ENCODE measurements around the gene CPNE2. TPM values are rescaled to one million over a fixed set of nuclear protein-coding genes. Genes with fewer than 3 reads are reported as not detected.
"Not testable (repeated sequence)": the region's sequence is repeated elsewhere in the genome, so short reads cannot be mapped to it uniquely, and the experiment has no call there.

The CPNE2 gene
- total RNA-seq, 1 experiment from 2014 or later: 22.0 TPM

GRCh38 chr16:57189527-57189926 is 97.1 kb downstream of the CPNE2 start:
- in situ Hi-C loops (cut with HindIII; ENCODE audit: low pct_unique_long_range_greater_than_20kb, low sequenced_read_pairs); DNase-seq (ENCODE audit: low read depth, low spot score): not testable (repeated sequence)

GRCh38 chr16:57190136-57190535 is 97.8 kb downstream of the CPNE2 start:
- no peak for DNase-seq (ENCODE audit: low read depth, low spot score)
- in situ Hi-C loops (cut with HindIII; ENCODE audit: low pct_unique_long_range_greater_than_20kb, low sequenced_read_pairs): no loop called here

DNA sequence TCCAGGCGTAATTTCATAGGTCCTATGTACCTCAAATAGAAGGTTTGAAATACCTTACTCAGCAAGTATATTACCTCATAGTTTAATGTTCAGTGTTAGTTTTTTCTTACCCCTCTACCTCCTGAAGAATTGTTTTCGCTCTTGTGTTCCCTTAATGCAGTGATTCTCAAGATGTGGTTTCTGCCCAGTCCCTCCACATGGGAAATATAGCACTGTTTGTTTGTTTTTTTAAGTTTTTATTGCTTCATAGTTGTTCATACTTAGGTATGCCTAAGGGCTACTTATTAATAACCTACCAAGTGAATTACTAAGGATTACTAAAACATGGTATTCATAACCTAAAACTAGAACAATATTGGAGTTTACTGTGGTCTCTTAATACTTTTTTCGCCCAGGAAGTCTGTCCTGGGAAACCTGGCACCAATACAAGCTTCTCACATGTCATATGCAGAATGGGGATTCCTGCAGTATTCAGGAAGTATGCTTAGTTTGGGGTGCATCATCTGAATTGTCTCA is 98.7 kb downstream of the CPNE2 start:
- in situ Hi-C loops (cut with HindIII; ENCODE audit: low pct_unique_long_range_greater_than_20kb, low sequenced_read_pairs): no loop called here
- DNase-seq (ENCODE audit: low read depth, low spot score): no peak

DNA sequence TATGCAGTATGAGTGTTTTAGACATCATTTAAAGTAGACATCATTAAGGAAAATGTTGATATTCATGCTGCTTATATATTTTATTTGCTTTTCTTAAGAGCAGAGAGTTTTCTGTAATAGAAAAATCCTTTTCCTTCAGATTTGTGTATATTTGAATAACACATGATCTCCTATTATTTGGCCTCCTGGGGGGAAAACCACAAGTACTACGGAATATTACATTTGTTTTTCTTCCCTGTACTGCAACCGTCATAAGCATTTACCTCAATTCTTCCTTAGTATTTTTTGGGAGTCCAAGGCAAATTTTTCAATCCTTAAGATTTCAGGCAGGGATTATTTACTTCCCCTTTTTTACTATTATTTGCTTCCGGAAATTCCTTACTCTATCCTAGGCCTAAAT is 99.8 kb downstream of the CPNE2 start:
- in situ Hi-C loops (cut with HindIII; ENCODE audit: low pct_unique_long_range_greater_than_20kb, low sequenced_read_pairs): no loop called here

GRCh38 chr16:57192720-57193486 is 100.5 kb downstream of the CPNE2 start:
- in situ Hi-C loops (cut with HindIII; ENCODE audit: low pct_unique_long_range_greater_than_20kb, low sequenced_read_pairs): no loop called here
- DNase-seq (ENCODE audit: low read depth, low spot score): no peak

More for the DNA sequence above, 99.8 kb downstream of the CPNE2 start:
- no peak for DNase-seq (ENCODE audit: low read depth, low spot score)

GRCh38 chr16:57194512-57194911 is 102.1 kb downstream of the CPNE2 start:
- in situ Hi-C loops (cut with HindIII; ENCODE audit: low pct_unique_long_range_greater_than_20kb, low sequenced_read_pairs): no loop called here
- no peak for DNase-seq (ENCODE audit: low read depth, low spot score)

- in situ Hi-C loops (cut with HindIII; ENCODE audit: low pct_unique_long_range_greater_than_20kb, low sequenced_read_pairs): no loop called here
- DNase-seq (ENCODE audit: low read depth, low spot score): no peak
Measured at GRCh38 chr16:57196286-57196685, 103.9 kb downstream of the CPNE2 start.

GRCh38 chr16:57196753-57197152 is 104.4 kb downstream of the CPNE2 start:
- DNase-seq (ENCODE audit: low read depth, low spot score): no peak
- in situ Hi-C loops (cut with HindIII; ENCODE audit: low pct_unique_long_range_greater_than_20kb, low sequenced_read_pairs): no loop called here

Other genes starting within 250 kb of the CPNE2 start
- gene SLC12A3, start 227.4 kb upstream of the CPNE2 start, total RNA-seq (2014; rRNA removed; shearing (Covaris generic)): not detected in 2 replicates
- gene HERPUD1, start 160.4 kb upstream of the CPNE2 start, total RNA-seq (2014; rRNA removed; shearing (Covaris generic)): 168 and 180 TPM in 2 replicates
- not detected in 2 replicates for gene CETP, start 130.6 kb upstream of the CPNE2 start, total RNA-seq (2014; rRNA removed; shearing (Covaris generic))
- 3.5 and 6.9 TPM in 2 replicates for gene NLRC5, start 103.0 kb upstream of the CPNE2 start, total RNA-seq (2014; rRNA removed; shearing (Covaris generic))
- 71.2 and 83.4 TPM in 2 replicates for gene PSME3IP1, start 93.5 kb downstream of the CPNE2 start, total RNA-seq (2014; rRNA removed; shearing (Covaris generic))
- 18.2 and 19.9 TPM in 2 replicates for gene RSPRY1, start 93.7 kb downstream of the CPNE2 start, total RNA-seq (2014; rRNA removed; shearing (Covaris generic))
- gene ARL2BP, start 152.7 kb downstream of the CPNE2 start, total RNA-seq (2014; rRNA removed; shearing (Covaris generic)): 52.3 and 55.7 TPM in 2 replicates
- 0.13 and 0.32 TPM in 2 replicates for gene PLLP, start 192.1 kb downstream of the CPNE2 start, total RNA-seq (2014; rRNA removed; shearing (Covaris generic))